ENCODE data around the gene WDR49.

Gene WDR49

DNA sequence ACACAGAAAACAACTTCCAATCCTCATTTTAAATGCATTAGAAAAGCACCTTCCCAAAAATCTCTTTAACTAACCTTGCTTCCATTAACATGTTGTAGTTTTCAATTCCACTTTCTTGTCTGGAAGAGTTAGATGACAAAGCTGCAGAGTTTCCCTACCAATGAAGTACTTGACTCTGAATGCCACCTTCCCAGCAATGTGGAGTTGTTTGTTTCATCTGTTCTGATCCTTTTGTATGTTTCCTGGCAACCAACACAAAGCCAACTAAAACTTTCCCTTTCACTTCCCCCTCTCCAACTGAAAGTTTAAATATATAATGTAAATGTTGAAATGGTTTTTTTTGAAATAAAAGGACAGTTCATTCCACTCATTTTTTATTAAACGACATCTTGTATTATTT is at the start of gene WDR49:
TSS of gene WDR49 (minus strand) at position 183 of the 400 bp plus-strand sequence. CDS start 517 bp downstream, outside the sequence.
- DNase-seq (ENCODE audit: low spot score), result peak; percentile 67

DNA sequence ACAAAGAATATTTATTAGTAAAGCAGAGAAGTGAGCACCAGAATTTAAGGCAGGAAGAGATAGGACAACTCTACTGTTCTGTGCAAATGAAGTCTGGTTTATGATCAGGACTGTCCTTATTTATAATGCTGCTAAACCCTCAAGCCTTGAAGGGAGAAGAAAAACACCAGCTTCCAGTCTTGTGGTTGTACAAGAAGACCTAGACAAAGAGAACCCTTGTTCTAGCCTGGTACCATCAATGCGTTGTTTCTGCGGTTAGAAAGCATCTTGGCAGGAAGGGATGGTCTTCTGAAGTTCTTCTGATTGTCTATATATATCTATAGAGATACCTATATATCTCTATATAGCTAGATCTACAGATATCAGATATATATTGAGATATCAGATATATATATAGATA is 47.2 kb upstream of the WDR49 start:
- DNase-seq (ENCODE audit: low spot score), result no peak

DNA sequence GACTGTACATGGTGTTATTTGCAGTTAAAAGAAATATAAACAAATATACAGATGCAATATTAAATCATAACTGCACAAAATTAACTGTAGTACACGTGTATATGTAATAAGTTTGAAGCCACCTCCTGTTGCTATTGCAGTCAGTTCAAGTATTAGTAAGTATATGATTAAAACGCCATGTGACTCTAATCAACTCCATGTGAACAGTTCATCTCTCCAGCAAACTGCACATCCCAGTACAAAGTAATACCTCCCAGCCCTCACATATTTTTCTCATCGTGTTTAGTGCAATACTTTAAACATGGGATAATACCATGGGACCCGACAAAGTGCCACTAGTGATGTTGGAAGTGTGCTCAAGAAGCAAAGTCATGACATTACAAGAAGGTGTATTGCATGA is 46.3 kb upstream of the WDR49 start:
- no peak for DNase-seq (ENCODE audit: low spot score)

DNA sequence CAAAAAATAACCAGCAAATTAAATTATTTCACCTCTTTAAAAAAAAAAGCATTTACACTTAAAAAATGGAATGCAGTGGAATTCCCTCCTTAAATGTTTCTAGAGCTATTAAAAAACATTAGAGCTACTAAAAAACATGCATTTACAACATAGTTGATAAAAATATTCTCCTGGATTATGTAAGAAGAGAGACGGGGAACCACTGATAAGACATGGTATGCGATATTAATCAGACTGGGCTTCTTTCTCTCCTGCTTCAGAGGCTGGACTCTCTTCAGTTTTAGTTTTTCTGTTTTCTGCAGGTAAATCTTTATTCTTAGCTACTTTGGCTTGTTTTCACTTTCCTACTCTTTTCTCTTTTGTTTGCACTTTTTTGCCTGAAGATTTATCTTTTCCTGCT is 40.4 kb upstream of the WDR49 start:
- DNase-seq (ENCODE audit: low spot score), result no peak

DNA sequence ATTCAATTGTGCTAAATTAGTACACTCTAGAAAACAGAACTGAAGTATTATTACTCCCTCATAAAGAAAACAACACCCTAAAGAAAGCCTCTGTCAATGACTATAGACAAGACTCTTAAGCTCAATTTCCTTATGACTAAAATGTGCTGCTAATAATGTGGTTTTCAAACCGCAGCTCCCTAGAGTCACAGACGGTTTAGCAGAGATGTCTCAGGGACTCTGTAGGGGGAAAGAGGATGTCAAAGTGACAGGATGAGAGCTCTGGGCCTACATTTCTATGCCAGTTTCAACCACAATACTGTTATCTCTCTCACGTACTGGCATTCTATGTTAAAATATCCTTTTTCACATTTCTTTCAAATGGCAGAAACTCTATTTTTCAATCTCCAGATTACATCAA is 37.6 kb upstream of the WDR49 start:
- DNase-seq (ENCODE audit: low spot score), result no peak

DNA sequence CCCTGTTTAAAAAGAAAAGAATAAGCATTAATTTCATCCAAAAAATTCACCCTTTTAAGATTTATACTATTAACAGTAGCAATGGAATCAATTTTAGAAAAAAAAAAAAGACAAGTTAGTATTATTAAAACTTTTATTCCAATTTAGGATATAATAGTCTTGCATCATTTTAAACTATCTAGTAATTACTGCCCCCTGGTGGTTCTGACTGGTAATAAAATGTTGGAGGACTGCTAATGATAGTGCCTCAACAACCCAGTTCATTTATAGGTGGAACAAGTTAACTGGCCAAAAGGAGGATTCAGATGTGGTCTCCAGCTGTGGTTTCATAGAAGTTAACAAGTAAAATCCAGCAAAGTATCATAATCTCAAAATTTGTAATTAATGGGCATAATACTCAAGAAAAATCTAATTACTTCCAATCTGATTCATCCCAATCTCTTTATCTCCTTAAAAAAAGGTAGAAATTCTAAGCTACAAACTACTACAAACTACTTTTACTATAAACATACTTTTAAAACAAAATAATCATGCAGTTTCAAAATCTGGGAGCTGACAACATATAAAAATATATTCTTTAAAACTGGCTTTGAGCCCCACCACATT is 30.7 kb upstream of the WDR49 start:
- DNase-seq (ENCODE audit: low spot score), result peak; percentile 66

DNA sequence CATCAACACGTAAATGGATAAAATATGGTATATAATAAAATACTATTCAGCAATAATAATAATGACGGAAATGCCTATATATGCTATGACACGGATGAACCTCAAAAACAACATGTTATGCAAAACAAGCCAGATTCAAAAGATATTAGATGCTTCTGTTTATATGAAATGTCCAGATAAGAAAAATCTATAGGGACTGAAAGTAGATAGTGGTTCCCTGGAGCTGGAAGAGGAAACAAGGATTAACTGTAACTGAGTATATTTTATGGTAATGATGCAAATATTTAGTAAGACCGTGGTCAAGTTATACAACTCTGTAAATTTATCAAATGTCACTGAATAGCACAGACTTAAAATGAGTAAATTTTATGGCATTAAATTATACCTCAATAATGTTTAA is 25.8 kb upstream of the WDR49 start:
- DNase-seq (ENCODE audit: low spot score), result no peak

DNA sequence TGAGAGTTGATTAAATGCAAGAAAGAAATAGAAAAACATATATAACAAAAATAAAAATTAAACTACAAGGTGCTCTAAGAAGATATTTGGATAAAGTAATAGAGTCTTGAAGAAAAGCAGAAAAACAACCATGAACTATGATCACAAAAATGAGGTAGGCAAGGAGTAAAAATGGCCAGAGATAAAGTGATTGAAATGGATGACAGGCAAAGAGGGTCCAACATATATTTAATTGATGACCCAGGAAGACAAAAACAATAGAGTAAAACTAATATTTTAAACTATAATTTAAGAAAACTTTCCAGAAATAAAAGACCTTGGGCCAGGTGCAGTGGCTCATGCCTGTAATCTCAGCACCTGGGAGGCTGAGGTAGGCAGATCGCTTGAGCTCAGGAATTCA is 22.1 kb upstream of the WDR49 start:
- no peak for DNase-seq (ENCODE audit: low spot score)

DNA sequence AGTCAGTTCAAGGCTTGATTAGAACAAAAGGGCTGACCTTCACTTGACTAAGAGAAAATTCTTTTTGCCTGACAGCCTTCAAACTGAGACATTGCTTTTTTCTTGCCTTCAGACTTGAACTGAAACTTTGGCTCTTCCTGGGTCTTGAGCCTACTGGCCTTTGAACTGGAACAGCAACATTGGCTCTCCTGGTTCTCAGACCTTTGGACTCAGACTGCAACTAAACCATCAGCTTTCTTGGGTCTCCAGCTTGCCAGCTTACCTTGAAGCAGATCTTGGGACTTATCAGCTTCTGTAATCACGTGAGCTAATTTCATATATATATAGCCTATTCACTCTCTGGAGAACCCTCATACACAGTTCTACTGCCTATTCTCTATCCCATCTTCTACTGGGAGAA is 19.5 kb upstream of the WDR49 start:
- no peak for DNase-seq (ENCODE audit: low spot score)

DNA sequence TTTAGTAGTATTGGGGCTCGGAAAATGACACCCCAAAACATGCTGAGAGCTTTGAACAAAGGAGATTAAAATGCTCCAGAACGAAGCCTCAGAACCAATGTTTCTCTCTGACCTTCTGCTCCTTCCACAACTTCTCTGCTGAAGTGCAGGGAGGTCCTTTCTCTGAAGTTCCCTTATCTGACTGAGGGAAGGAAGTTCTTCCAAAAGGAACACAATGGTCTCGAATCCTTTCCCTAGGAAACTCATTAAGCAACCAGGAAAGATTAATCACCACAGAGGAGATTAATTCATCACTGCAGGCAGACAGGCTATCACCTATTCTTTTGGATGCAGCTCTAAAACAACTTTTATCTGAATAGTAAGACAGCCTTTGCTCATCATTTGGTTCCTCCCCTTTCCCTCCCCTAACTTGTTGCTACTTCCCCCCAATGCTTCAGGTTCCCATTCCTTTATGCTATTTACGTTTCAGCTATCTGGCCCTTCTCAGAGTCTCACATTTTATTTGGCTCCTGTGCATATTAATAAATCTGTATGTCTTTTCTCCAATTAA is 18.2 kb upstream of the WDR49 start:
- no peak for DNase-seq (ENCODE audit: low spot score)

DNA sequence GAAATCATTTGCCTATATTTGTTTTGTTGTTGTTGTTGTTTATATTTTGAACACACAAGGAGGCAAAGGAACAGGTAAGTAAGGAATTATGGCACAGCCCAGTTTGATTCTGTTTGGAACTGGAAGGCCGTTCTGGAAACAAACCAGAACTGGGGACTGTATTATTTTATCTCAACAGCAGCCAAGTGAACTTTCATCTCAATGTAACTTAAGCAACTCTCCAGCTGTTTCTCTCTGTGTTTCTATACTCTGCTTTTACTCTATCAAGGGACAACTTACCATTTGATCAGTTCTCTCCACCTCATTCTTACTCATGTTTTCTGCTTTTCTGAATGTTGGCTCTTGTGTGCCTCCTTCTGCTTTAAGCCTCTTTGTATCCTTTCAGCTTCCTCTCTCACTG is 16.0 kb upstream of the WDR49 start:
- no peak for DNase-seq (ENCODE audit: low spot score)

DNA sequence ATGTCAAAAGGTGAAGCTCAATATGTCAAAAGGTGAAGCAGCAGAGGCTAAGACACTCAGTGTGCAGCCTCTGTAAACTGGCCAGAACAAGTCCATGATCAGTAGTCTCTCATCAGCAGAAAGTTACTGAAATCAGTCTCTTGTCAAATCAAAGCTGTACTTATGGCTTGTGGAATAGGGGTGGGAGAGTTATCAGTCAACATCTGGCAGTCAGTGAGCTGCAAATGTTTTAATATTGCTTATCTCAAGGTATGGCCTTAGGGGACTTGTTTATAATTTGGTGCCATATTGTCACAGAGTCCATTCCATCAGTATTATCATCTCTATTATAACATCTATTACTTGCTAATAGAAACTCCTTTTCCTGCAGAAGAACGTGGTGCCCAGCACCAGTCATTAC is 14.9 kb upstream of the WDR49 start:
- DNase-seq (ENCODE audit: low spot score), result no peak

DNA sequence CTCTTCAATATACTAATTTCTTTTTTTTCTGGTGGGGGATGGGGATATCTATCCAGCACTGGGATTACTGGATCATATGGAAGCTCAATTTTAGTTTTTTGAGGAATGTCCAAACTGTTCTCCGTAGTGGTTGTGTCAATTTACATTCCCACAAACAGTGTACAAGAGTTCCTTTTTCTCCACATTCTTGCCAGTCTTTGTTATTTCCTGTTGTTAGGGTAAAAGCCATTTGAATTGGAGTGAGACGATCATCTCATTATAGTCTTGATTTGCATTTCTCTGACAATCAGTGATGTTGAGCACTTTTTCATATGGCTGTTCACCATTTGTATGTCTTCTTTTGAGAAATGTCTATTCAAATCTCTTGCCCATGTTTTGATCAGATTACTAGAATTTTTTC is 12.8 kb upstream of the WDR49 start:
- no peak for DNase-seq (ENCODE audit: low spot score)

DNA sequence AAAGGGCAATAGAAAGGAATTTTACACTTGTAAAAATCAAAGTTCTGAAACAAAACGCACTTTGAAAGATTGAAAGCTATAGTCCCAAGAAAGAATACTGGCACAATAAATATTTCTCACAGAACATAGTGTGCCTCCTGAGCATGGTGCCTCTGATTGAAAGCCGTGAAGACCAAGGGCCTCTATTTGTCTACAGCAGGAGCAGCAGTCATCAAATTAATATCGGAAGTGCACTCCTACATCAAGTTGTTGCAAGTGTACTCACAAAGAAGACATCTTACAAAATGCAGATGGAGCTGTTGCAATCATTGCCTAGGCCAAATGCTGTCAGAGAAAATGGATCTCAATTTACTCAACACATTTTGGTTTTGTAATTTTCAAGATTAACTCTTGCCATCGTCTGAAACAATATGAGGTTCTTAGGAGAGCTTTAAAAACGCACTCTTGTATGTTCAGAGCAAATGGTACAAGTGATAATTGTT is 9.2 kb upstream of the WDR49 start:
- no peak for DNase-seq (ENCODE audit: low spot score)

DNA sequence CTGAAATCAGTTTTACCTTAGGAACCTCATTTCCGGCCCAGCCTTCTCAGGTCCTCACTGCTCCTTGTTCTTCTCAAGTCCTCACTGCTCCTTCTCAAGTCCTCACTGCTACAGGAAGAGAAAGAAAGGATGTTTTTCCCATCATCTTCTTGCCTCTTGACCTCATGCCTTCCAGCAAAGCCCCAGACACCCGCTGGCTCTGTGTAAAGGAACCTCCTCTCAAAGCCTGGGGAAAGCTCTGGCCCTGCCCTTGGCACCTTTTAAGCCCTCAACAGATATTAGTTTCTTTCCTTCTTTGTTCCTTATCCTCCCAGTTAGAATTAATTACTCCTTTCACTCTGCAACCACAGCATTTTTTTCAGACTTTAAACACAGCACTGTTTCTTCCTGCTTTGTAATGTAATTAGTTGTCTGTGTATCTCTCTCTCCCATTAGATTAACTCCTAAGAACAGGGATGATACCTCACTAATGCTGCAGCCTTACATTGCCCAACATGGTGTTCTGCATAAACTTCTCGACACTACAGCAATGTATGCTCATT is 4.0 kb upstream of the WDR49 start:
- DNase-seq (ENCODE audit: low spot score), result no peak

DNA sequence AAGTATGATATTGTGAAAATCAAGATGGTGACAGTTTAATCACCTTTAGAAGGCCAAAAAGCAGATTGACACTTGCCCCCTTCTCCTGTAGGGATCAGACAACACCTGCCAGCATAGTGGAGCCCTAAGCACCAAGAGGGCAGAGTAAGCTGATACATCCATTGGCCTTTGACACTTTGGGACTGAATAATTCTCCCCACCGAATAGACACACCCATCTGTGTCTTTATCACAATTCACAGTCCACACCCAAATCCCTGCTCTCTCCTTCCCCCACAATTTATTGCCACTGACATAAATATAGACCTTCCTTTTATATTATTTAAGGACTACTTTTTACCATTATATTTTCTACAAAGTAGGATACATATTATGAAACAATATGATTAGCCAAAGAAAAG is 3.1 kb upstream of the WDR49 start:
- DNase-seq (ENCODE audit: low spot score), result no peak

DNA sequence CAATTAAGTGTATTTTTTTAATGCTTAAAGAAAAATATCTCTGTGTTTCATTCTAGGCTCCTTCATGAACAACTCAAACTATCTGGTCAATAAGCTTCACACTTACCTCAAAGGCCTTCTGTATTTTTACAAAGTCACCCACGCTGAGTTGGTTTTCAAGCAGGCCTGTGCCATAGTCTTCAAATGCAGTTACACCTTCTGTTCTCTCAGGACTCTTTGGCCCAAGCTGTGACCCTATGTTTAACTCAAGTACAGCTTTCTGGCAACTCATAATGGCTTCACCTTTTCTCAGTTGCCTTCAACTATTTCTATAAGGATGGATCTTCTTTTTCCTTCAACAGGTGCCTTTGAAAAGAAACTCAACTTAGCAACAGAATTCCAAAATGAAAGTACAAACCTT is 587 bp downstream of the WDR49 start:
- DNase-seq (ENCODE audit: low spot score), result peak; percentile 14

DNA sequence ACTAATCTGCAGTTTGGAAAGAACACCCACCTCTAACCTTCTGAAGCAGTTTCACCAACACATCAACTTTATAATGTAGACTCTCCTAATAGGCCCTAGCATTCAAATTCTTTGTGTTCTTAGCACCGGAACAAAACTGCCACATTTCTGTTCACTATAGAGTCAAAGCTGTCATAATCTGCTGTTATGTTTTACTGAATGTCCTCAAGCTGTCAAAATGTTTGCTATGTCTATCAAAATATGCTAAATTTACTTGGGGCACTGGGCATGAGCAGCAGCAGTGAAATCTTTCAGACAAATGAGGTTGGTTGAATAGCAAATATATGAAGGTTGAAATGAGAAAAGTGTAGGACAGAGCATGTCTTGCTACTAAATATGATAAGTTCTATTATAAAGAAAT is 1.9 kb downstream of the WDR49 start:
- DNase-seq (ENCODE audit: low spot score), result no peak

DNA sequence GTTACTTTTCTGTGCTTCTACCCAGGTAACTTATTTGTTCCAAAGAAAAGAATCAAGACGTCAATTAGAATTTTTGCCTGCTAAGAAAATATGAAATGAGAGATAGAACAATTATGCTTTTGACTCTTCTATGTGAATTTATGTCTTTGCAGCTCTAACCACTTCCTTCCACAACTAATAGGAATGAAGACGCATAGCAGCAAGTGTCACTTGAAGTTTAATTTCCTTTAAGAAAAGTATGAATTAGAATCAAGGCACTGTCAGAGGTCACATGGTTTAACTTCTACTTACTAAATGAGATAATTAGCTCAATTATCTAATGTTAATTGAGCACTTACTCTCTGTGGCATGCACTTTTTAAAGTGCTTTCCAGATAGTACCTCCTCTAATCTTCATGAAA is 3.3 kb downstream of the WDR49 start:
- no peak for DNase-seq (ENCODE audit: low spot score)

DNA sequence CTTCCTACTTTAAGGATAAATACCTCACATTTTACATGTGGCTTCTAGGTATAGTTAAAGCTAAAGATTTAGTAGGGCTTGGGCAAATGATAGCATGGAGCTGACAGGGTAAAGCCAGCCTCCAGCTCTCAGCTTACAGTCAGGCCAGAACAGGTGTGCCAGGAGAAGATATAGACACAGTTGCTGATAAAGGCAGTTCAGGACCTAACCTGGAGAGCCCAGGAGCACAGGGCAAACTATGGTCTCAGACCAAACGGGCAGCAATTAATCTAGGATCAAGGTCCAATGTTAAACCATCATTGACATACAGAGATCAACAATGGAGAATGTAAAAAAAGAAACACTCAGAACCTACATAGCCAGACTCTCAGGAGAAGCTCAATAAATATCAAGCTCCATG is 4.0 kb downstream of the WDR49 start:
- no peak for DNase-seq (ENCODE audit: low spot score)

DNA sequence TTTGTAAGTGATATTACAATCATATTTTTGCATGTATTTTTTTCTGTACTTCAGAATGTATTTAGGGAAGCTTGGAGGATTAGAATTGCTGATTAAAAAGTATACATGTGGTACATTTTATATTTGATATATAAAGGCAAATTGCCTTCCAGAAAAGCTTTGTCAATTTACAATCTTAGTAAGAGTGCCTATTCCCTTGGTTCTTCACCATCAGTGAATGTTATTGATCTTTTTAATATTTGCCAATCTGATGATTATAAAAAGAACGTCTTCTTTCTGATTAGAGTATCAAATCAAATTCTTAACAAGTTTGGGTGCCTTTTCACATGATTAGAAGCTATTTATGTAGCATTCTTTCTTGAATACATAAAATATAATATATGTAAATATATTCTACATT is 9.1 kb downstream of the WDR49 start:
- no peak for DNase-seq (ENCODE audit: low spot score)

DNA sequence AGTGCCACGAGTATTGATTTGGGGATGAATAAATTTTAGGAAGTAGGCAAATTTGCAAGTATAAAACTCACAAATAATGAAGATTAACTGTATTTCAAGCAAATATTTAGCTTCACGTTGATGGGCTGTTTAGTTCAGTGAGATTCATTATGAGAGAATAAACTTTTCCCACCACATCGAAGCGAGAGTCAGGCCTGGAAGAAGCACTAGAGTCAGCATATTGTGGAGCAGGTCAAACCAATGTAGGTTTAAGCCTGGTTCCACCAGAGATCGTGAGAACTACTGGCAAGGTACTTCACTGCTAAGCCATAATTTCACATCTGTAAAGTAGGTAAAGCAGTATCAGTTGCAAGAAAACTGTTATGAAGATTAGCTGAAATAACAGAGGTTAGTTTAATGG is 22.3 kb downstream of the WDR49 start:
- no peak for DNase-seq (ENCODE audit: low spot score)

DNA sequence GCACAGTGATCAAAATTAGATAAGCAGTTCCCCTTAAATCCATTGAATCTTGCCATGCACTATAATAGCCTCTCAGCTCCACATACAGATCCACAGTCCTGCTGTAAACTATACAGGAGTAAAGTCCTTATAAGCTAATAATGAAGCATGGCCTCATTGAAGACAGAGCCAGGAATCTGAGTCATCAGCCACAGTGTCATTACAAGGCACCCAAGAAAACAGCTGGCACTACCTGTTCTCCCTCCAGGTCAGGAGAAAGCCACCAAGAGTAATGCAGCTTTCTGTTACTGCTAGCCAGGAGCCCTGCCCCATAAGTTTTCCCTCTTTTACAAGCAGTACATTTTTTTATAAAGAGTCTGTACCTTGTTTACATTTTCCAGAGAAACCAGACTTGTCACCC is 27.3 kb downstream of the WDR49 start:
- no peak for DNase-seq (ENCODE audit: low spot score)

DNA sequence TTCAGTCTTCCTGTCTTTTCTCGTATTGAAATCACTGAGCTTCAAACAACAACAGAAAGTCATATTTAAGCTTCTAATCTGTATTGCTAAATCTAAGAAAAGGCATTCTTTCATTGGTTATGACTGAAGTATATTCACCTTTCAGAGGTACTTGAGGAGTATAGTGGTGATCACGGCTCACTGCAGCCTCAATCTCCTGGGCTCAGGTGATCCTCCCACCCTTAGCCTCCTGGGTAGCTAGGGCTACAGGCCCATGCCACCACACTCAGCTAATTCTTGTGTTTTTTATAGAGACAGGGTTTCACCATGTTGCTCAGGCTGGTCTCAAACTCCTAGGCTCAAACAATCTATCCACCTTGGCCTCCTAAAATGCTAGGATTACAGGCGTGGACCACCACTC is 38.7 kb downstream of the WDR49 start:
- no peak for DNase-seq (ENCODE audit: low spot score)
